Right kidney (tissue), 1 donor: ENCODE results near the gene CDT1.

ENCODE experiments used
- DNase-seq: peaks from one replicate; pipeline ENCODE4 v3.0.0-alpha.2; 2016

CDT1 gene

DNA sequence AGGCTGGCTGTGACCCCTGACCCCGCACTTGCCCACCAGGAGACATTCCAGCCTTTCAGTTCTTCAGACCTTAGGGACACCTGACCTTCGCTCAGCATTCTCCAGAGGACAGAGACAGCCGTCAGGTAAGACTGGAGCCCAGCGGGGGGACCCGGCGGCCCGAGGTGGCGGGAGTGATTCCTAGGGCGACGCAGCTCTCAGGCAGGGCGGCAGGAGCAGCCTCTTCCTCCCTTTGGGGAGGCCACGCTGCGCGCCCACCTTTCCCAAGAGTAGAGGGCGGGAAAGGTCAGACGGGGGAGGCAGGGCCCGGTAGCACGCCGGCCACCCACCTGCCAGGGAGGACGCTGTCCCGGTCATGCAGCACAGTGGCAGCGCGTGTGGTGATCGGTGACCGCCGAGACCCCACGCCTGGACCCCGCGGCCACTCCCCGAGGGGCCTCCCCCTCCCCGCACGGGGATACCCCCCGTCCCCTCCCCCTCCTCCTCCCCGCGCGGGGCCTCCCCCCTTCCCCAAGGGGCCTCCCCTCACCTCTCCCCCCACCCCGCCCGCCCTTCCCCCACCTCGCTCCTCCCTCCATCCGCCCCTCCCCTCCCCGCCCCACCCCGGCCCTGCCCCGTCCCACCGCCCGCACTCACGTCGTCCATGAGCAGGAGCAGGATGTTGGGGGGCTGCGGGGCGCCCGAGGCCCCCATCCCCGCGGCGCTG, 52.7 kb downstream of the CDT1 start:
- peak; percentile 45 for DNase-seq

DNA sequence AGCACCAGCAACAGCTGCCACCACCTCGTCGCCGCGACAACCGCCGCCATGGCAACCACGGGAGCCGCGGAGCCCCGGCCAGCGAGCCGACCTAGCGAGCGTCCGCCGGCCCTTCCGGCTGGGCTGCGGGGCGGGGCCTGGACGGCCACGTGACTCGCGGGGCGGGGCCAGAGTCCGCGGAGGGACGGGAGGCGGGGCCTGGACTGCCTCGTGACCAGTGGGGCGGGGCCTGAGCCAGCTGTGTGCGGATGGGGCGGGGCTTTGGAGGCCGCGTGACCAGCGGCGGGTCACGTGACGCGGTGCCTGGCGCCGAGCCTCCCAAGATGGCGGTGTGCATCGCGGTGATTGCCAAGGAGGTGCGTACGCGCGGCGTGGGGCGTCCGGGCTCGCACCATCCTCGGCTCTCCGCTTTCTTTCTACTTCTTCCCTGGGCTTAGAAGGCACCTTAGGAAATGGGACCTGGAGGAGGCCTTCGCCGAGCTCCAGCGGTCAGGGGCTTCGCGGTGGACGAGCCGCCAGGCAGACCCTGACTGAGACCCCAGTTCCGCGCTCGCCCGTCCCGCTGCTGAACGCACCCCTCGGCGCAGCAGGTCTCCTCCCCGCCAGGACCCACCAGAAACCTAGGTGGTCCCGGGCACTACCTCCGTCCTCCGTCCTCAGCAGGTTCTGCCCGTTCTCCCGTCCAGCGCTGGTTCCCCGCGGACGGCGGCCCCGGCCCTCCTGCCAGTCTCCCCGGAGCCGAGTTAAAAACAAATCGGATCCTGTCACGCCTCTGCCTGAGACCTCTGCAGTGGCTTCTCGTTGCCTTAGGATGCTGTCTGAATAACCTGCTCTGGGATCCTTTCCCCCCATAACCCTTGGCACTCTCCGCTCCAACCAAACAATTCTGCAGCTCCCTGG, 53.5 kb downstream of the CDT1 start, which contains the start of the genes GALNS and TRAPPC2L:
TSS of gene GALNS (minus strand) at position 120 of the 900 bp plus-strand sequence. CDS start at position 50, 70 bp downstream.
TSS of gene TRAPPC2L (plus strand) at position 300 of the 900 bp plus-strand sequence. CDS start at position 324, 24 bp downstream.
- peak; percentile 96 for DNase-seq

DNA sequence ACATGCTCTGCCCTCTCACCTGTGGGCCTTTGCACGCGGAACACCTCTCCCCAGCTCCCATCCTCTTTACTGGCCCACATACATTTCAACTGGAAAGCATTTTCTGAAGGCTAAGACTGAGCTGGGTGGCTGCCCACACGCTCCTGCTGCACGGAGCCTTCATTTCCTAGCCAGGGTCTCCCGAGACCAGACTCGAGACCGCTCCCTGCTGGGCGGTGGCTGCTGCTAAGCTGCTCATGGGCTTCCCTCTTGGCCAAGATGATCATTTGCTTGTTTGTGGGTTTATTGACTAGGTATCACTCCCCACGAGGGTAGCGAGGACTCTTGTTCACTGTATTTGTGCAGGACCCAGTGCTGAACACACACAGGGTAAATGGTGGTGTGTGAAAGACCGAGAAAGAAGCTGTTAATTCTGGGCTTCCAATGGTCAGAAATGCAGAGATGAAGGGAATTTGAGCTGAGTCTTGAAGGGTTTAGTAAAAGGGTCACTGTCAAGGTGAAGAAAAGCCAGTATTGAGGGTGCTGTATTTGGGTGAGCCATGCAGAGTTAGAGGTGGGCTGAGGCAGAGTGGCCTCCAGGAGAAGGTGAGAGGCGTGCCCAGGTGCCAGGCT, 54.2 kb downstream of the CDT1 start:
- DNase-seq: no peak
